Measurements from ENCODE around the gene NDUFV2. TPM values are rescaled to one million over a fixed set of nuclear protein-coding genes. Genes with fewer than 3 reads are reported as not detected.

Gene NDUFV2
- total RNA-seq, 5 donors from 2014 or later (not counting 1 experiment from before 2014, with no cell fraction given): 148 to 201 (median 156) TPM

DNA sequence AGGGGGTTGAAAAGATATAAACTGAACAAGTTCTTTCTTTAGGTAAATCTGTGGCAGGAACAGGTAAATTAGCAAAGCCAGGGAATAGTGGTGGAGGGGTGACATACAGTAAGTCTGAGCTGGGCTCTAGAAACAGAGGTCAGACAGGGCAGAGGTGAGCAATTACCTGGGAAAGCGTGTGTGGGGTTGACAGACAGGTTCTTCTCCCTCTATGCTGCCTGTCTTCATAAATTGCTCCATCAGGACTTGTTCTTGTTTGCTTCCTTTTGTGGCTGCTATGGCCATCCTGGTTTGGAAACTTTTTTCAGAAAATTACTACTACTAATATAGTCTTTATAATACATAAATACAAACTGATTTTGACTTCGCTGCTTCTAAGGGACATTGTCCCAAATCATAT lies 30.7 kb downstream of the NDUFV2 start:
- ATAC-seq (replicated peaks in 1 of 4) (no peak), DNase-seq (no peak)
- H3K9me3 ChIP-seq: no peaks in the 10 kb centered on the region
- Mint-ChIP-seq H3K4me1 (peaks cover 56 to 66% (median 60%) of the 10 kb centered on the region in 3 donors), H3K9me3 (no peaks in the 10 kb centered on the region), H3K27me3 (no peaks in the 10 kb centered on the region), H3K36me3 (peaks cover 41% of the 10 kb centered on the region), H3K27ac (peak overlapping the region; percentile 65 to 85), H3K4me3 (peak overlapping the region in 1 of 3 donors; percentile 2)
- WGBS (ENCODE audit: insufficient coverage): no CpG with 5 or more reads among the region's 2 CpGs
- ChIA-PET CTCF (no interaction called here), POLR2A (interaction anchor here in 1 of 2 donors (0.6 kb wide), 1 partner anchor 10 kb away, joined by 3 read pairs; no protein-coding TSS in a partner anchor)
- peak overlapping the region; percentile 13 for H3K27ac ChIP-seq (ENCODE audit: low read length)
- peaks cover 4 to 58% of the 10 kb centered on the region in 2 donors for H3K36me3 ChIP-seq (ENCODE audit: control insufficient read depth in 2 of 2, extremely low read depth in 1 of 2, insufficient read depth in 1 of 2, low read length in 1 of 2)
- no peak overlapping the region for H3K4me3 ChIP-seq (ENCODE audit: control insufficient read depth in 1 of 2, extremely low read depth in 1 of 2, low read length in 1 of 2)
- H3K4me1 ChIP-seq (ENCODE audit: control insufficient read depth in 1 of 2, extremely low read depth in 1 of 2, insufficient read depth in 2 of 2, low read length in 2 of 2): peaks cover 8 to 17% of the 10 kb centered on the region in 2 experiments
- H3K27me3 ChIP-seq (replicated peaks in 1 of 2; ENCODE audit: control insufficient read depth in 2 of 2, extremely low read depth in 1 of 2, insufficient read depth in 2 of 2, low read length in 1 of 2): no peaks in the 10 kb centered on the region

DNA sequence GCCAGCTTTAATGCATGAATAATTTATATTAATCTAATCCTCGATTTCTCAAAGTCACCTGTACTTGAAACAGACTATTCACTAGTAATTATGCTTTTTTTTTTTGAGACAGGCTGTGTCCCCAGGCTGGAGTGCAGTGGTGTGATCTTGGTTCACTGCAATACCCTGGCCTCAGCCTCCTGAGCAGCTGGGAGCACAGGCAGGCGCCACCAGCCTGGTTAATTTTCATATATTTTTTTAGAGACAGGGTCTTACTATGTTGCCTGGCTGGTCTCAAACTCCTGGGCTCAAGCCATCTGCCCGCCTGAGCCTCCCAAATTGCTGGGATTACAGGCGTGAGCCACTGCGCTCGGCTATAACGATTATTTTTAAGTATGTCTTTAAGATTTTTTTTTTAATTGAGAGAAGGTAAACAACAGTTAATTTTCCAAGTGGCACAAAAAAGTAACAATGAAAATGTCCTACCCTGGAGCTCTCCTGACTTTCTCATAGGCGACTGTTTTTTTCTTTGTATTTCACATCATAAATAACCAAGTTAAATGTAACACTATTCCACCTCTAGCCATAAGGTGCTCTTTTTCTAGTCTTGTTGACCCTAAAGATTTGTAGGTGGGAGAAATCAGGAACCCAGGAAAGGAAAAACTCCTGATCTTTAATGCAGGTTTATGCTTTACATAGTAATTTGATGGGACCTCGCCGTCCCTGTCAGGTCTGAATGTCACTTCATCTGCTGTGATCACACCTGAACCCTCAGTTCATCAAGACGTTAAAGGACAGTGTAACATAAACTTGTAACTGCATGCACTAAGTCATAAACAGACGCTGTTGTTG lies 32.8 kb downstream of the NDUFV2 start:
- no peaks in the 10 kb centered on the region for H3K9me3 ChIP-seq
- ATAC-seq (replicated peaks in 1 of 4) (no peak), DNase-seq (no peak)
- Mint-ChIP-seq H3K27me3 (no peaks in the 10 kb centered on the region), H3K9me3 (no peaks in the 10 kb centered on the region), H3K4me3 (peak overlapping the region; percentile 93 to 98 (median 96)), H3K36me3 (peaks cover 34% of the 10 kb centered on the region), H3K4me1 (peaks cover 59 to 69% (median 64%) of the 10 kb centered on the region in 3 donors), H3K27ac (peak overlapping the region; percentile 95 to 99)
- H3K27me3 ChIP-seq (replicated peaks in 1 of 2; ENCODE audit: control insufficient read depth in 2 of 2, extremely low read depth in 1 of 2, insufficient read depth in 2 of 2, low read length in 1 of 2): no peaks in the 10 kb centered on the region
- H3K4me3 ChIP-seq (ENCODE audit: control insufficient read depth in 1 of 2, extremely low read depth in 1 of 2, low read length in 1 of 2): peak overlapping the region; percentile 81 to 94
- peak overlapping the region; percentile 89 for H3K27ac ChIP-seq (ENCODE audit: low read length)
- peaks cover 18 to 19% of the 10 kb centered on the region in 2 experiments for H3K4me1 ChIP-seq (ENCODE audit: control insufficient read depth in 1 of 2, extremely low read depth in 1 of 2, insufficient read depth in 2 of 2, low read length in 2 of 2)
- WGBS (ENCODE audit: insufficient coverage): 48% methylated on average over 3 of the region's 12 CpGs
- ChIA-PET POLR2A (interaction anchor here (0.5 to 2.4 kb wide), 10 partner anchors 14 to 513 kb away, joined by 3 to 12 read pairs (median 4); partner anchors contain the start of gene NDUFV2 (in 1 of the 2)), CTCF (interaction anchor here (0.5 to 5.9 kb wide), 14 partner anchors 8 to 529 kb away, joined by 3 to 31 read pairs (median 3); no protein-coding TSS in a partner anchor)
- H3K36me3 ChIP-seq (ENCODE audit: control insufficient read depth in 2 of 2, extremely low read depth in 1 of 2, insufficient read depth in 1 of 2, low read length in 1 of 2): peaks cover 0 to 42% of the 10 kb centered on the region in 2 donors

DNA sequence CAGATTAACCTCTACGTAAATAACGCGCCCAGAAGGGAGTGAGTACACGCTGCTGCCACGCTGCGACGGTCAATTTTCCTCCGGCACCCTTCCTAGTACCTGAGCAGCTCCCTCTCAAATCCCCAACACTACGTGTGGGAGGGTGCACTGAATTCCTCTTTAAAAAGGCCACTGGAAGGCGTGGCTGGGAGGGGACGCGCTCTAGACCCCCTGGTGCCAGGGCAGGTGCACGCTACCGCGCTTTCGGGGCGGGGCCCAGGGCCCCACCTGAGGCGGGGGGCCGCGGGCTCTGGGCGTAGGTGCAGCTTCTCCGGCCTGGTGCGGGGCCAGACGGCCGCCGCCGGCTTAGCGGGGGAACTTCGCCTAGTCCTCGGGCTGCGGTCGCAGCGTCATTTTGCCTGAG lies 33.4 kb downstream of the NDUFV2 start:
- H3K4me1 ChIP-seq (ENCODE audit: control insufficient read depth in 1 of 2, extremely low read depth in 1 of 2, insufficient read depth in 2 of 2, low read length in 2 of 2): peaks cover 19 to 23% of the 10 kb centered on the region in 2 experiments
- POLR2A ChIA-PET: interaction anchor here (0.5 to 2.4 kb wide), 6 partner anchors 18 to 96 kb away, joined by 3 to 12 read pairs (median 4); partner anchors contain the start of gene NDUFV2 (in 1 of the 2)
- under 1% methylated on average over 25 of the region's 33 CpGs for WGBS (ENCODE audit: insufficient coverage)

DNA sequence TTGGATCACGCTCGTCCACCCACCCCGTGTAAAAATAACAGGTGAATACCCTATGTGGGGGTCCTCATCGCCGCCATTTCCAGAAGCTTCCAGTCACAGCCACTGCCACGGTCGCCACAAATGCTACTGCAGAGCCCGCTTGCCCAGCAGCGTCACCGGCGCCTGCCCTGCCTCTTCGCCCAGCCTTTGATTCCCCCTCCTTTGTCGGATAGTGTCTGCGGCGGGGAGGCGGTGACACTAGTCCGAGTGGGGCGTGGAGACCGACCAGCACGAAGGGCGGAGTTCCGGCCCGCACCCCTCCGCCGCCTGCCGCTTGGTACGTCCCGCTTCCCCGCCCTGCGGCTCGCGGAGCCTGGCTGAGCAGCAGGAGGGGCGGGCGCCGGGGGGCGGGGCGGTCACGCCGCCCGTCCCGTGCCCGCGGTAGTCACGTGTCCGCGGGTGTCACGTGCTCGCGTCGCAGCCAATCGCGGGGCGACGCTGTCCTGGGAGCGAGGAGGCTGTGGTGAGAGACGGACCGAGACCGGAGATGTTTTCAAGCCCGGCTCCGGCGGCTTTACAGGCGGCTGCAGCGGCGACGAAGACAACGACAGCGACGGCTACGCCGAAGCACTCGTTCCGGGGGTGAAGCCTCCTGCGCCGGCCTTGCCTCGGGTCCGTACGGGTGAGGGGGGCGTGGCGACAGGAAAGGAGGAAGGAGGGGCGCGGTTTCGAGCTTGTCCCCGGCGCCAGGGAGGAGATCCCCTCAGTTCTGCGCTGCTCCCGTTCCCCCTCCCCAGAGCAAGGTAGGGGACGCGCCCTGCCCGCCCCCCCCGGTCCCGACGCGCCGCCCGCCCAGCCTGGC lies 34.0 kb downstream of the NDUFV2 start, which contains the start of gene ANKRD12:
TSS of gene ANKRD12 (plus strand) at position 467 of the 841 bp plus-strand sequence. CDS start 45,652 bp downstream, outside the sequence.
- Histone ChIP-seq H3K4me1 (ENCODE audit: control insufficient read depth in 1 of 2, extremely low read depth in 1 of 2, insufficient read depth in 2 of 2, low read length in 2 of 2) (peaks cover 19 to 28% of the 10 kb centered on the region in 2 experiments), H3K36me3 (ENCODE audit: control insufficient read depth in 2 of 2, extremely low read depth in 1 of 2, insufficient read depth in 1 of 2, low read length in 1 of 2) (peaks cover 0 to 33% of the 10 kb centered on the region in 2 donors), H3K4me3 (ENCODE audit: control insufficient read depth in 1 of 2, extremely low read depth in 1 of 2, low read length in 1 of 2) (peak within 1 kb of the TSS; percentile 81 to 94), H3K27me3 (replicated peaks in 1 of 2; ENCODE audit: control insufficient read depth in 2 of 2, extremely low read depth in 1 of 2, insufficient read depth in 2 of 2, low read length in 1 of 2) (no peaks in the 10 kb centered on the region), H3K27ac (ENCODE audit: low read length) (peak within 1 kb of the TSS; percentile 95), H3K9me3 (no peaks in the 10 kb centered on the region)
- CTCF ChIA-PET: interaction anchor here (0.5 to 5.9 kb wide), 12 partner anchors 9 to 63 kb away, joined by 3 to 31 read pairs (median 3); partner anchors contain the start of gene NDUFV2 (in 1 of the 2)
- H3K9me3 Mint-ChIP-seq: no peaks in the 10 kb centered on the region
- POLR2A ChIA-PET: interaction anchor here (0.6 to 2.4 kb wide), 12 partner anchors 11 to 54 kb away, joined by 3 to 13 read pairs (median 4); partner anchors contain the start of gene NDUFV2 (in 2 of the 2)
- WGBS (ENCODE audit: insufficient coverage): under 1% methylated on average over 89 of the region's 95 CpGs
- peaks cover 33% of the 10 kb centered on the region for H3K36me3 Mint-ChIP-seq
- peak; percentile 91 to 99 (median 96) for DNase-seq
- no peaks in the 10 kb centered on the region for H3K27me3 Mint-ChIP-seq
- H3K4me1 Mint-ChIP-seq: peaks cover 69 to 72% (median 72%) of the 10 kb centered on the region in 3 donors
- peak; percentile 74 to 78 (median 77) for ATAC-seq (replicated peaks in 1 of 4)
- peak within 1 kb of the TSS; percentile 99 for H3K27ac Mint-ChIP-seq
- H3K4me3 Mint-ChIP-seq: peak within 1 kb of the TSS; percentile 93 to 98 (median 96)

More for the DNA sequence above, 33.4 kb downstream of the NDUFV2 start:
- peak overlapping the region; percentile 99 for H3K27ac Mint-ChIP-seq
- Histone ChIP-seq H3K9me3 (no peaks in the 10 kb centered on the region), H3K27ac (ENCODE audit: low read length) (peak overlapping the region; percentile 89), H3K36me3 (ENCODE audit: control insufficient read depth in 2 of 2, extremely low read depth in 1 of 2, insufficient read depth in 1 of 2, low read length in 1 of 2) (peaks cover 0 to 38% of the 10 kb centered on the region in 2 donors), H3K27me3 (replicated peaks in 1 of 2; ENCODE audit: control insufficient read depth in 2 of 2, extremely low read depth in 1 of 2, insufficient read depth in 2 of 2, low read length in 1 of 2) (no peaks in the 10 kb centered on the region), H3K4me3 (ENCODE audit: control insufficient read depth in 1 of 2, extremely low read depth in 1 of 2, low read length in 1 of 2) (peak overlapping the region; percentile 81 to 94)
- no peaks in the 10 kb centered on the region for H3K27me3 Mint-ChIP-seq
- no peaks in the 10 kb centered on the region for H3K9me3 Mint-ChIP-seq
- H3K36me3 Mint-ChIP-seq: peaks cover 34% of the 10 kb centered on the region
- H3K4me3 Mint-ChIP-seq: peak overlapping the region; percentile 93 to 98 (median 96)
- CTCF ChIA-PET: interaction anchor here (0.5 to 5.9 kb wide), 11 partner anchors 9 to 62 kb away, joined by 3 to 31 read pairs (median 3); no protein-coding TSS in a partner anchor
- H3K4me1 Mint-ChIP-seq: peaks cover 66 to 72% (median 66%) of the 10 kb centered on the region in 3 donors
- DNase-seq (peak in 5 of 35 experiments; percentile 6 to 70 (median 50)), ATAC-seq (replicated peaks in 1 of 4) (peak; percentile 13 to 23 (median 18))

DNA sequence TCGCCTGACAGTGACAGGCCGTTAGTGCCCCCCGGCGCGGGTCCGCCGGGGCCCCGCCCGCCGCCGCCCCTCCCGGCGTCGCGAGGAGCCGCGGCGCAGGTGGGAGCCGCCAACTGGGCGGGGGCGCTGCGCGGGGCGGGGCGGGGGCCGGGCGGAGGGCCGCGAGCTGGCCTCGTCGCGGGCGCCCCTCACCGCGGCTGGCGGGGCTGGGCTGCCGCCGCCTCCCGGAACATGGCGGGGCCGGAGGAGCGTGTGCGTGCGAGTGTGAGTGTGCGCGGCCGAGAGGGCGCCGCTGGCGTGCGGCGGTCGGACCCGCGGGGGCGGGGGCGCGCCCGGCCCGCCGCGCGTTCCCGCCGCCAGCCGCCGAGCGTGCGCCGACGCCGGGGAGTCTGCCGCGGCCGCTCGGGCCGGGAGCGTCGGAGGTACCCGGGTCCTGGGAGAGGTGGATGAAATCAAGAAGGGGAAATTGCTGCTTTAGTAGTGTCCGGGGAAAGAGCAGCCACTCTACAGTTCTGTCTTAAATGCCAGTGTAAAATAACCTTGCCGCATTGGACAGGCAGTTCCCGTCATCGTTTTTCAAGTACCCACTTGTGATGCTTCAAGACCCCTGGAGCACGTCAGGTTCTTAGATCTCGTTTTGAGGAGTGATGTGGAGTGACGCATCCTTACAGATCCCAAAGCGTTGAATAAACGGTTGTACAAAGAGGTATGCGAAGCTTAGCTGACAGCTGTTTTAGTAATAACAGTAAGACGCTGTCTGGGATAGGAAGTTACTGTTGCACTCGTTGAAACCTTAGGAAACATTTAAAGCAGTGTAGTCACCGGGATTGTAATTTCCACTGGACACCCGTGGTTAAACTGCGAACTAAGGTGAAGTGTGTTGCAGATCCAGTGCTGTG lies 34.9 kb downstream of the NDUFV2 start:
- Mint-ChIP-seq H3K4me3 (peak overlapping the region; percentile 93 to 98 (median 95)), H3K27me3 (no peaks in the 10 kb centered on the region), H3K36me3 (peaks cover 24% of the 10 kb centered on the region), H3K4me1 (peaks cover 70 to 81% (median 72%) of the 10 kb centered on the region in 3 donors), H3K27ac (peak overlapping the region; percentile 90 to 95), H3K9me3 (no peaks in the 10 kb centered on the region)
- WGBS (ENCODE audit: insufficient coverage): under 1% methylated on average over 93 of the region's 95 CpGs
- no peaks in the 10 kb centered on the region for H3K27me3 ChIP-seq (replicated peaks in 1 of 2; ENCODE audit: control insufficient read depth in 2 of 2, extremely low read depth in 1 of 2, insufficient read depth in 2 of 2, low read length in 1 of 2)
- peak; percentile 44 to 55 (median 54) for ATAC-seq (replicated peaks in 1 of 4)
- peak overlapping the region; percentile 76 to 81 for H3K4me3 ChIP-seq (ENCODE audit: control insufficient read depth in 1 of 2, extremely low read depth in 1 of 2, low read length in 1 of 2)
- DNase-seq: peak in 33 of 35 experiments; percentile 45 to 90 (median 65)
- peak overlapping the region; percentile 95 for H3K27ac ChIP-seq (ENCODE audit: low read length)
- peaks cover 0 to 25% of the 10 kb centered on the region in 2 donors for H3K36me3 ChIP-seq (ENCODE audit: control insufficient read depth in 2 of 2, extremely low read depth in 1 of 2, insufficient read depth in 1 of 2, low read length in 1 of 2)
- ChIA-PET POLR2A (interaction anchor here (0.5 to 2.4 kb wide), 20 partner anchors 11 to 104 kb away, joined by 3 to 13 read pairs (median 4); partner anchors contain the start of gene NDUFV2 (in 2 of the 2)), CTCF (interaction anchor here in 1 of 2 donors (0.8 to 5.9 kb wide), 6 partner anchors 10 to 64 kb away, joined by 3 to 31 read pairs (median 4); no protein-coding TSS in a partner anchor)
- H3K9me3 ChIP-seq: no peaks in the 10 kb centered on the region
- H3K4me1 ChIP-seq (ENCODE audit: control insufficient read depth in 1 of 2, extremely low read depth in 1 of 2, insufficient read depth in 2 of 2, low read length in 2 of 2): peaks cover 20 to 33% of the 10 kb centered on the region in 2 experiments

Data from T-cell (primary cell).